ENCODE measurements around the gene GUCY1B1.

GUCY1B1 gene

DNA sequence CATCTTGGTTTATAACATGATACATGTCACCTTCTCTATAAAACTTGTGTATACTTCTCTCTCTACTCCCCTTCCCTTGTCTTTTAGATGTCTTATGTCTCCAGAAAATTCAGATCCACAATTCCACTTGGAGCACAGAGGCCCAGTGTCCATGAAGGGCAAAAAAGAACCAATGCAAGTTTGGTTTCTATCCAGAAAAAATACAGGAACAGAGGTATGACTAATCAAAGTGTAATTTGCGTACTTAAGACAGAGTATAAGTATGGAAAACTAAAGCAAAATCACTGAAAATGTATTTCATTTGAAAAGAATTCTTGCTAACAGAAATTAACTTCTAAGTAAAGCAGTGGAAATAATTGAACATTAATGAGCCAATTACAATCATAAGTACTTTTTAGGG, 46.2 kb downstream of the GUCY1B1 start:
- TF ChIP-seq, protein P1, sequence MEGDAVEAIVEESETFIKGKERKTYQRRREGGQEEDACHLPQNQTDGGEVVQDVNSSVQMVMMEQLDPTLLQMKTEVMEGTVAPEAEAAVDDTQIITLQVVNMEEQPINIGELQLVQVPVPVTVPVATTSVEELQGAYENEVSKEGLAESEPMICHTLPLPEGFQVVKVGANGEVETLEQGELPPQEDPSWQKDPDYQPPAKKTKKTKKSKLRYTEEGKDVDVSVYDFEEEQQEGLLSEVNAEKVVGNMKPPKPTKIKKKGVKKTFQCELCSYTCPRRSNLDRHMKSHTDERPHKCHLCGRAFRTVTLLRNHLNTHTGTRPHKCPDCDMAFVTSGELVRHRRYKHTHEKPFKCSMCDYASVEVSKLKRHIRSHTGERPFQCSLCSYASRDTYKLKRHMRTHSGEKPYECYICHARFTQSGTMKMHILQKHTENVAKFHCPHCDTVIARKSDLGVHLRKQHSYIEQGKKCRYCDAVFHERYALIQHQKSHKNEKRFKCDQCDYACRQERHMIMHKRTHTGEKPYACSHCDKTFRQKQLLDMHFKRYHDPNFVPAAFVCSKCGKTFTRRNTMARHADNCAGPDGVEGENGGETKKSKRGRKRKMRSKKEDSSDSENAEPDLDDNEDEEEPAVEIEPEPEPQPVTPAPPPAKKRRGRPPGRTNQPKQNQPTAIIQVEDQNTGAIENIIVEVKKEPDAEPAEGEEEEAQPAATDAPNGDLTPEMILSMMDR (IDR thresholded peaks at IDR 0.05; ENCODE audit: borderline replicate concordance, insufficient read depth, low read depth, low read length): no peak

DNA sequence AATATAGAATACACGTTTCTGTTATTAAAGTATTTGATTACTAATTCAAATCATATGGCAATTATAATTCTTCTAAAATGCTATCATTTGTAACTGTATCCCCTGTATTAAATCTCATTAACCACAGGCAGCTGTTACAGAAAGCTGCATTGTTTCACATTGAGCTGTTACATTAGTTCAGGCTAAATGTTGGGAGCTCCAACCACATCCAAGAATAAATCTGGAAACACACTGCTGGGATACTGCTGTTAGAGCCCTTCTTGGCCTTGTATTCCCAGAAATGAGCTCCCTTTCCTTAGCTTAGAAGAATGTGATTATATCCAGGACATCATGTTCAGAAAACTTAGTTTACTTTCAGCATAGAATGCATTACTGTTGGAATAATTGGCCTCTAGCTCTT, 48.2 kb downstream of the GUCY1B1 start:
- H3K4me3 ChIP-seq (ENCODE audit: low read depth, low read length): no peak overlapping the region
- TF ChIP-seq, protein P1 (IDR thresholded peaks at IDR 0.05; ENCODE audit: borderline replicate concordance, insufficient read depth, low read depth, low read length): no peak

More for the DNA sequence above, 46.2 kb downstream of the GUCY1B1 start:
- H3K4me3 ChIP-seq (ENCODE audit: low read depth, low read length): no peak overlapping the region

DNA sequence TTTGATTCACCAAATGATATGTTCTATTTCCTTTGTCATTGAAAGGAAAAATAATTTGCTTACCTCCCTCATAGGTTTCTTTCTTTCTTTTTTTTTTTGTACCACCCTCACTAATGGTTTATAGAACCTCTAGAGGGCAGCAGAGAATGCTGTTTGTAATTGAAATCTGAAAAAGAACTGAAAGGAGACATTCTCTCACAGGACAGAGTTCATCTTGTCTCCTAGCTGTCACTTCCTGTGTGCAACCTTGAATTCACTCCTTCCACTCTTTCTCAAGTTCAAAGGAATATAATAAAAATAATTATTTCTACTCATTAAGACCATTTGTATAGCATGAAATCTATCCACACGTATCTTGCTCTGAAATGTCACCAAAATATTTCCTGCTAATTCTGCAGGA, 51.0 kb downstream of the GUCY1B1 start:
- TF ChIP-seq, protein P1 (IDR thresholded peaks at IDR 0.05; ENCODE audit: borderline replicate concordance, insufficient read depth, low read depth, low read length): peak; percentile 31; the same call in 1 of the 2 replicates
- H3K4me3 ChIP-seq (ENCODE audit: low read depth, low read length): no peak overlapping the region

DNA sequence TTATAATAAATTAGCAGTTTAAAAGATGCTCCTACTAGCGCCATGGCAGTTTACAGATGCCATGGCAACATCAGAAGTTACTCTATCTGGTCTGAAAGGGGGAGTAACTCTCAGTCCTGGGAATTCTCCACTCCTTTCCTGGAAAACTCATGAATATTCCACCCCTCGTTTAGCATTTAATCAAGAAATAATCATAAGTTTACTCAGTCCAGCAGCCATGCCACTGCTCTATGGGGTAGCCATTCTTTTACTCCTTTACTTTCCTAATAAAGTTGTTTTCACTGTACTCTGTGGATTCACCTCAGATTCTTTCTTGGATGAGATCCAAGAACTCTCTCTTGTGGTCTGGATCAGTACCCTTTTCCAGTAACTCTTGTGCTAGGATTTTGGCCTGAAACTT, 52.3 kb downstream of the GUCY1B1 start:
- no peak overlapping the region for H3K4me3 ChIP-seq (ENCODE audit: low read depth, low read length)
- TF ChIP-seq, protein P1 (IDR thresholded peaks at IDR 0.05; ENCODE audit: borderline replicate concordance, insufficient read depth, low read depth, low read length): no peak

DNA sequence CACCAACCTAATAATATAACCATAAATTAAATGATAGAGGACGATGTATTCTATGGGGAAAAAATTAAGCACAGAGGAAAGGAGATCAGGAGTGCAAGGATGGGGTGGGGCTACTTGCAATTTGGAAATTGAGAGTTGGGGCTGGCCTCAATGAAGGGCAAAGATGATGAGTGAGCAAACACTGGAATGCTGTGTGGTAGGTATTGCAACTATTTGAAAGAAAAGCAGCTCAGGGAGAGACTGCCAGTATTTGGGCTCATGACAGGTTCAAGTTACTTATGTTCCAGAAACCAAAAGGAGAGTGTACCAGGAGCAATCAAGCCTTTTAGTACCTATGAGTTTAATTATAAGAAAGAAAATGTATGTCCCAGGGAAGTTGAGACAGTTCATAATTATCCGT, 59.8 kb downstream of the GUCY1B1 start:
- H3K4me3 ChIP-seq (ENCODE audit: low read depth, low read length): no peak overlapping the region
- TF ChIP-seq, protein P1 (IDR thresholded peaks at IDR 0.05; ENCODE audit: borderline replicate concordance, insufficient read depth, low read depth, low read length): no peak

DNA sequence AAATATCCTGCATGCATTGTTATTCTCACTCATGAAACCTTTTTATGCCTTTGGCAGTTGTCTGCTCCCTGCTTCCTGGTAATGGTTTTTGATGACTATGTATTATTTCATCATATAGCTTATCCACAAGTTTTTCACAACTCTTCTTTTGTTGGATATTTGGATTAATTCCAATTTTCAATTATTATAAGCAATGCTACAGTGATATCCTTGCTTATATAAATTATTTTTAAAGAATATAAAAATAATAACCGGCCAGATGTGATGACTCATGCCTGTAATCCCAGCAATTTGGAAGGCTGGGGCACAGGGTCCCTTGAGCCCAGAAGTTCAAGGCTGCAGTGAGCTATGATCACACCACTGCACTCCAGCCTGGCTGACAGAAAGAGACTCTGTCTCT, 60.2 kb downstream of the GUCY1B1 start:
- TF ChIP-seq, protein P1 (IDR thresholded peaks at IDR 0.05; ENCODE audit: borderline replicate concordance, insufficient read depth, low read depth, low read length): no peak
- H3K4me3 ChIP-seq (ENCODE audit: low read depth, low read length): no peak overlapping the region

DNA sequence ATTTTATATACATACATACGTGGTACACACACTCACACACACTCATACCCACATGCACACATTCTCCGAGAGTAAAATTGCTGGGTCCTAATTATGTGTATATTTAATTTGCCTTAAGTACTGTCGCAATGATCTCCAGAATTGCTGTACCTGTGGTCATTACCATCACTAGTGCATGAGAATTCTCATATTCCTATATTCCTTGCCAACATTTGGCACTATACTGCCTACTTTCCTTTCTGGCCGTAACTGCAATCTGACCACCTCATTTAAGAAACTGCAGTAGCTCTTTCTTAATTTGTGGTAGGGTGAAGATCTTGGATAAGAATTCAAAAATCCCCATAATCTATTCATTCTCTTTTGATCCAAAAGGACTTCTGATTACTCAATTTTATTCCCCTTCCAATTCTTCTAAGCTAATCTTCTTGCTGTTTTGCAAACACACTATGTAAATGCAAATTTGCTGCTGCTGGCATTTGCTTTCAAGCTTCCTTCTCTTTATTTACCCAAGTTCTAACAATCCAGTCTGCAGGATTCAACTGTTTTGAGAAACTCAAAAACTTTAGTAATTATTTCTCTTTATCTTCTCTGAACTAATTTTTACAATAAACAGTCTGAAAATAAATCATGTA, 62.2 kb downstream of the GUCY1B1 start:
- TF ChIP-seq, protein P1 (IDR thresholded peaks at IDR 0.05; ENCODE audit: borderline replicate concordance, insufficient read depth, low read depth, low read length): no peak
- no peak overlapping the region for H3K4me3 ChIP-seq (ENCODE audit: low read depth, low read length)

Measured in GM12875 (cell line).